ENCODE data around the gene TRIM16. TPM values are rescaled to one million over a fixed set of nuclear protein-coding genes. Genes with fewer than 3 reads are reported as not detected.
"Not testable (repeated sequence)": the region's sequence is repeated elsewhere in the genome, so short reads cannot be mapped to it uniquely, and the experiment has no call there.

Gene TRIM16
- total RNA-seq: 15.9 and 16.7 TPM in 2 replicates

GRCh38 chr17:15683824-15684478 lies at the start of gene TRIM16:
TRIM16 (minus strand) TSS chr17:15684311; CDS start chr17:15651609, 32,702 bp downstream.
- H3K27ac Mint-ChIP-seq: peak within 1 kb of the TSS; percentile 83
- H3K36me3 Mint-ChIP-seq (ENCODE audit: low read depth); intact Hi-C loops (cut with micrococcal nuclease); H3K9me3 Mint-ChIP-seq; H3K27me3 Mint-ChIP-seq (ENCODE audit: insufficient read depth): not testable (repeated sequence)
- H3K4me1 Mint-ChIP-seq (ENCODE audit: low read depth): peaks cover 30% of the 10 kb centered on the region
- peak; percentile 79 for DNase-seq (ENCODE audit: low spot score)
- H3K4me3 Mint-ChIP-seq: peak within 1 kb of the TSS; percentile 95

GRCh38 chr17:15733174-15733789 lies 49.2 kb upstream of the TRIM16 start:
- H3K9me3 Mint-ChIP-seq; H3K4me1 Mint-ChIP-seq (ENCODE audit: low read depth); intact Hi-C loops (cut with micrococcal nuclease); H3K4me3 Mint-ChIP-seq; DNase-seq (ENCODE audit: low spot score); H3K27ac Mint-ChIP-seq; H3K27me3 Mint-ChIP-seq (ENCODE audit: insufficient read depth); H3K36me3 Mint-ChIP-seq (ENCODE audit: low read depth): not testable (repeated sequence)

DNA sequence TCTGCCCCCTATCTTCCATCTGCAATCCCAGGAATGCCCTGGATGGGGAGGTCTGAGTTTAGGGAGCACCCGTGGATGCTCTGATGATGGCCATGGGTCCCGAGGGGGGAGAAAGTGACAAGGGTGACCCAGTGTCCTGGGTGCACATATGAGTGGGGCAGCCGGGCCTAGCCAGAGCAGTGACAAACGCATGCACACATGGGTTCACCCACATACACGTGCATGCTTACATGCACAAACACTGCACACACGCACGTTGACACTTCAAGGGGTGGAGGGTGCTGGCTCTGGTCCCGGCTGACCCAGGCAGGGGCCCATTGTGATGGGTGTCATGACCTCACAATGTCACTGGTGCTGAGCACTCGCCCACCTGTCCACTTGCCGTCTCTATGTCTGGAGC lies 47.8 kb upstream of the TRIM16 start, which contains the start of gene TBC1D26:
TSS of gene TBC1D26 (plus strand) at position 384 of the 400 bp plus-strand sequence. CDS start 3,066 bp downstream, outside the sequence.
- H3K4me1 Mint-ChIP-seq (ENCODE audit: low read depth); H3K27me3 Mint-ChIP-seq (ENCODE audit: insufficient read depth); H3K27ac Mint-ChIP-seq; DNase-seq (ENCODE audit: low spot score); H3K4me3 Mint-ChIP-seq; H3K36me3 Mint-ChIP-seq (ENCODE audit: low read depth); H3K9me3 Mint-ChIP-seq; intact Hi-C loops (cut with micrococcal nuclease): not testable (repeated sequence)

GRCh38 chr17:15730535-15730934 lies 46.4 kb upstream of the TRIM16 start:
- H3K9me3 Mint-ChIP-seq; H3K27me3 Mint-ChIP-seq (ENCODE audit: insufficient read depth); H3K4me3 Mint-ChIP-seq; intact Hi-C loops (cut with micrococcal nuclease); H3K27ac Mint-ChIP-seq; H3K36me3 Mint-ChIP-seq (ENCODE audit: low read depth); H3K4me1 Mint-ChIP-seq (ENCODE audit: low read depth); DNase-seq (ENCODE audit: low spot score): not testable (repeated sequence)

DNA sequence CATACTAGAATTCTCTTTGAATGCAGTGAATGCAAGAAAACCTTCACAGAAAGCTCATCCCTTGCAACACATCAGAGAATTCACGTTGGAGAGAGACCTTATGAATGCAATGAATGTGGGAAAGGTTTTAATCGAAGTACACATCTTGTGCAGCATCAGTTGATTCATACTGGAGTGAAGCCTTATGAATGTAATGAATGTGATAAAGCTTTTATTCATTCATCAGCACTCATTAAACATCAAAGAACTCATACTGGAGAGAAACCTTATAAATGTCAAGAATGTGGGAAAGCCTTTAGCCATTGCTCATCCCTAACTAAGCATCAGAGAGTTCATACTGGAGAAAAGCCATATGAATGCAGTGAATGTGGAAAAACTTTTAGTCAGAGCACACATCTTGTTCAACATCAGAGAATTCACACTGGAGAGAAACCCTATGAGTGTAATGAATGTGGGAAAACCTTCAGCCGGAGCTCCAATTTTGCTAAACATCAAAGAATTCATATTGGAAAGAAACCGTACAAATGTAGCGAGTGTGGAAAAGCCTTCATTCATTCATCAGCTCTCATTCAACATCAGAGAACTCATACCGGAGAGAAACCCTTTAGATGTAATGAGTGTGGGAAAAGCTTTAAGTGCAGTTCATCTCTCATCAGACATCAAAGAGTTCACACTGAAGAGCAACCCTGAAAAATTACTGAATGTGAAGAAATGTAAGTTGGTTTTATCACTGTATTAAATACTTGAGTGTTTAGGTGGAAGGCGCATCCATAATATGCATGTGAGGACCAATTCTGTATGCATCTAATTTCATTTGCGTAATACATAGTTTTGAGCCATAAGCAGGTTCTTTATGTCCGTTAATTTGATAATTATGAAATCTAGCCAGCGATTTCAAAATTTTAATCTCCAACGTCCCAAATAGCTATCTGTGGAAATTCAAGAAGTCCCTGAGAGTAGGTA lies 32.8 kb upstream of the TRIM16 start:
- H3K27ac Mint-ChIP-seq; H3K4me1 Mint-ChIP-seq (ENCODE audit: low read depth); DNase-seq (ENCODE audit: low spot score); intact Hi-C loops (cut with micrococcal nuclease); H3K4me3 Mint-ChIP-seq; H3K27me3 Mint-ChIP-seq (ENCODE audit: insufficient read depth): not testable (repeated sequence)
- Mint-ChIP-seq H3K36me3 (ENCODE audit: low read depth) (peaks cover 25% of the 10 kb centered on the region), H3K9me3 (peaks cover 42% of the 10 kb centered on the region)

DNA sequence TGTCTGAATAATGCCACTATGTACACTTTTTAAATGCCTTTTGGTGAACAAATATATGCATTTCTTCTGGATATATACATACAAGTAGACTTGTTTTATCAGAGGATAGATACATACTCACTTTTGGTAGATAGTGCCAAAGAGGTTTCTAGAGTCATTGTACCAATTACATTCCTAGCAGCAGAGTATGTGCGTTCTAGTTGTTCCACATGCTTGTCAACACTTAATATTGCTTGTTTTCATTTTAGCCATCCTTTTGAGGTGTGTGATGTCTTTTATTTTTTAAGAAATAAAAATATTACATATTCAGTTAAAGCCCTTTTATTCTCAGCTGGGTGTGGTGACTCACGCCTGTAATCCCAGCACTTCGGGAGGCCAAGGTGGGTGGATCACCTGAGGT lies 24.8 kb upstream of the TRIM16 start:
- DNase-seq (ENCODE audit: low spot score); H3K4me3 Mint-ChIP-seq; H3K4me1 Mint-ChIP-seq (ENCODE audit: low read depth); intact Hi-C loops (cut with micrococcal nuclease); H3K27ac Mint-ChIP-seq; H3K27me3 Mint-ChIP-seq (ENCODE audit: insufficient read depth): not testable (repeated sequence)
- H3K9me3 Mint-ChIP-seq: peaks cover 35% of the 10 kb centered on the region
- H3K36me3 Mint-ChIP-seq (ENCODE audit: low read depth): peaks cover 54% of the 10 kb centered on the region

DNA sequence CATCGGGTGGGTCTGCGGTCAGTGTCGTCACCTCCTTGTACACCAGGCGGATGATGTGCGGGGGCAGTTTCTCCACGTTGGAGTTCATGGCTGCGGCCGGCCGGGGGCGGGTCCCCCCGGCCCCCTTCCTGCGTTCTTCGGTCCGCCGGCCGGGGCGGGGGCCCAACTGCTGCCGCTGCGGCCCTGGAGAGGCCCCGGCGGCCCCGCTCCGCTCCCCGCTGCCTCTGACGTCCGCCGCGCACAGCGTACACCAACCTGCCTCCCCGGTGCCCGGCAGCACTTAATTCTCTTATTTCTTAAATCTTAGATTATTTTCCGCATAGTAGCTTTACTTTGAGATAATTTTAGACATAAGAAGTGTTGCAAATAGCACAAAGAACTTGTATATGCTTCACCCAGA lies 20.7 kb upstream of the TRIM16 start:
- Mint-ChIP-seq H3K9me3 (peaks cover 26% of the 10 kb centered on the region), H3K36me3 (ENCODE audit: low read depth) (peaks cover 47% of the 10 kb centered on the region)
- H3K27ac Mint-ChIP-seq; H3K4me1 Mint-ChIP-seq (ENCODE audit: low read depth); H3K27me3 Mint-ChIP-seq (ENCODE audit: insufficient read depth); intact Hi-C loops (cut with micrococcal nuclease); H3K4me3 Mint-ChIP-seq; DNase-seq (ENCODE audit: low spot score): not testable (repeated sequence)

- Mint-ChIP-seq H3K9me3 (peaks cover 20% of the 10 kb centered on the region), H3K36me3 (ENCODE audit: low read depth) (peaks cover 43% of the 10 kb centered on the region)
- H3K4me1 Mint-ChIP-seq (ENCODE audit: low read depth); H3K4me3 Mint-ChIP-seq; DNase-seq (ENCODE audit: low spot score); intact Hi-C loops (cut with micrococcal nuclease); H3K27me3 Mint-ChIP-seq (ENCODE audit: insufficient read depth); H3K27ac Mint-ChIP-seq: not testable (repeated sequence)
Observed at GRCh38 chr17:15704239-15704638, 20.1 kb upstream of the TRIM16 start.

DNA sequence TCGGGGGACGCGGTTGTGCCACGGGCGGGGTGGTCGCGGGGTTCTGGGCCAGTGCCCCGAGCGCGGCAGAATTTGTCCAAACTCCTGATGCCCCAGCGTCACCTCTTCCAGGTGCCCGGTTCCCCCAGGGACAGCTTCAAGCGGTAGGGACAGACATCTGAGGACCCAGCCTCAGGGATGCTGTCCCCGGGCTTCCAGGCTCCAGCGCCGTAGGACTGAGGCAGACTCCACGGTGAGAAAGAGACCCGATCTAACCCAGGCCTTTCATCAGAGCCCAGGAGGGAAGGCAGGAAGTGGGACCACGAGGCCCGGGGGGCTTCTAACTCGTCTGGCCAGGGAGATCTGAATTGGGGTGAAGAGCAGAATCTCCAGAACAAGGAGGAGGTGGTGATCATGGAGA lies 15.8 kb upstream of the TRIM16 start:
- Mint-ChIP-seq H3K27ac (peak overlapping the region; percentile 88), H3K4me3 (peak overlapping the region; percentile 95), H3K4me1 (ENCODE audit: low read depth) (peaks cover 18% of the 10 kb centered on the region), H3K36me3 (ENCODE audit: low read depth) (peaks cover 11% of the 10 kb centered on the region)
- H3K9me3 Mint-ChIP-seq; H3K27me3 Mint-ChIP-seq (ENCODE audit: insufficient read depth); DNase-seq (ENCODE audit: low spot score): not testable (repeated sequence)
- intact Hi-C loops (cut with micrococcal nuclease): loop anchor here (5.0 kb wide), 1 partner anchor 297 kb away; the partner anchor contains the start of genes TTC19 and ZSWIM7

- peak within 1 kb of the TSS; percentile 88 for H3K27ac Mint-ChIP-seq
- H3K4me1 Mint-ChIP-seq (ENCODE audit: low read depth): peaks cover 18% of the 10 kb centered on the region
- DNase-seq (ENCODE audit: low spot score): peak; percentile 89
- H3K9me3 Mint-ChIP-seq; H3K36me3 Mint-ChIP-seq (ENCODE audit: low read depth); H3K27me3 Mint-ChIP-seq (ENCODE audit: insufficient read depth): not testable (repeated sequence)
- intact Hi-C loops (cut with micrococcal nuclease): loop anchor here (5.0 kb wide), 1 partner anchor 298 kb away; the partner anchor contains the start of genes TTC19 and ZSWIM7
- peak within 1 kb of the TSS; percentile 95 for H3K4me3 Mint-ChIP-seq
Observed at GRCh38 chr17:15699413-15699924, 15.4 kb upstream of the TRIM16 start, which contains the start of gene ZNF286A. ZNF286A (plus strand) TSS chr17:15699752; CDS start chr17:15700330, 578 bp downstream.

DNA sequence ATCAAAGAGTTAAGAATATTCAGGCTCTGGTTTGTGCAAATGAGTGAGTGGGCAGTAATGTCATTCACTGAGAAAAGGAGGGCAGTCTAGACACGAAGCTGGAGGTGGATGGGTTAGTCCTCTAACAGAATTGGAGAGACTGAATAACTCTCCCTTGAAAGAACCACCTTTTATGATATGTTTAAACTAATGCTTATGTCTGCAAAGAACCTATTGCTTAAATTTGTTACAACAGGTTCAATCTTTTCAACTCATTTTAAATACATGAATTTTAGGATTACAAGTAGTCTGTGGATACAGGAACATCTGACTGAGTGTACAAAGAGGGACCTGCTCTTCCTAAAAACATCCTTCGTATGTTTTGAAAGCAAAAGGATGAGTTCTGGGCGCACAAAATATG lies 14.9 kb upstream of the TRIM16 start:
- peak overlapping the region; percentile 95 for H3K4me3 Mint-ChIP-seq
- H3K9me3 Mint-ChIP-seq; H3K36me3 Mint-ChIP-seq (ENCODE audit: low read depth); H3K27me3 Mint-ChIP-seq (ENCODE audit: insufficient read depth); DNase-seq (ENCODE audit: low spot score): not testable (repeated sequence)
- peaks cover 18% of the 10 kb centered on the region for H3K4me1 Mint-ChIP-seq (ENCODE audit: low read depth)
- peak overlapping the region; percentile 63 for H3K27ac Mint-ChIP-seq
- intact Hi-C loops (cut with micrococcal nuclease): loop anchor here (5.0 kb wide), 1 partner anchor 298 kb away; the partner anchor contains the start of genes TTC19 and ZSWIM7

GRCh38 chr17:15687494-15687893 lies 3.4 kb upstream of the TRIM16 start:
- H3K36me3 Mint-ChIP-seq (ENCODE audit: low read depth): not testable (repeated sequence)

More at GRCh38 chr17:15687494-15687893, 3.4 kb upstream of the TRIM16 start:
- DNase-seq (ENCODE audit: low spot score); H3K4me3 Mint-ChIP-seq; intact Hi-C loops (cut with micrococcal nuclease); H3K9me3 Mint-ChIP-seq; H3K27me3 Mint-ChIP-seq (ENCODE audit: insufficient read depth); H3K27ac Mint-ChIP-seq: not testable (repeated sequence)
- H3K4me1 Mint-ChIP-seq (ENCODE audit: low read depth): peaks cover 19% of the 10 kb centered on the region
